HepG2 (cell line): ENCODE results near the gene UBFD1. TPM values are rescaled to one million over a fixed set of nuclear protein-coding genes. Genes with fewer than 3 reads are reported as not detected.

ENCODE experiments used
- ATAC-seq: fragments of 200-7000 bp; cut with Tn5 transposase; 3 replicates; pipeline ENCODE4 v1.9.1; 2020; ENCODE audit warnings: mild to moderate bottlenecking, moderate library complexity
- BruUV-seq: library from RNA; stranded (reverse); fragments of 400-500 nt; replicated peaks from 2 replicates; lab custom pipeline; 2021; lab: Mats Ljungman, UMichigan
- CTCF ChIA-PET: fragments of 300-600 bp; formaldehyde crosslinking; extraction: SDS; loops from one replicate; lab custom pipeline; 2021; ENCODE audit warnings: low total read pairs, inconsistent platforms, low intra/inter-chr PET ratio; lab: Yijun Ruan, JAX
- POLR2A ChIA-PET: fragments of 350-600 bp; sonication (Branson Sonifier 250); formaldehyde crosslinking; loops from one replicate; lab custom pipeline; 2020; ENCODE audit warnings: antibody characterized with exemption, inconsistent platforms; lab: Yijun Ruan, JAX
- DNase-seq: peaks from one replicate; pipeline ENCODE4 v3.0.0-alpha.2; 2015; ENCODE audit warnings: low spot score
- FAIRE-seq: peaks from 3 replicates; lab custom pipeline; 2011; peaks lifted over from hg19 to GRCh38; lab: Jason Lieb, UNC
- H2AFZ ChIP-seq: one replicate; pipeline ENCODE4 v1.6.1; 2011; ENCODE audit warnings: low read length, inconsistent platforms
- H3K27ac ChIP-seq: fragments of 300-600 bp; 3 replicates; pipeline ENCODE4 v1.8.0; 2011; ENCODE audit warnings: mixed run types, mild to moderate bottlenecking, mixed read lengths, low read length, inconsistent platforms; ENCODE audit not compliant: insufficient read depth; ENCODE audit errors: extremely low read length
- H3K27me3 ChIP-seq, 2 experiments: fragments of 200-600 bp in 1 of 2; 2 replicates in 1 of 2; 3 replicates in 1 of 2; pipeline versions ENCODE4 v1.6.0 to v1.8.0; 2011; ENCODE audit warnings: low read length in 2 of 2, mild to moderate bottlenecking in 2 of 2, moderate library complexity in 2 of 2, inconsistent platforms in 1 of 2; ENCODE audit not compliant: insufficient read depth in 2 of 2, control insufficient read depth in 1 of 2
- H3K36me3 ChIP-seq, 2 experiments: fragments of 200-600 bp in 1 of 2; replicated peaks in 1 of 2; 2 replicates in 1 of 2; 3 replicates in 1 of 2; pipeline versions ENCODE4 v1.5.1 to v1.8.0; 2011; ENCODE audit warnings: low read length in 2 of 2, inconsistent platforms in 1 of 2; ENCODE audit not compliant: insufficient read depth in 2 of 2, control insufficient read depth in 1 of 2
- H3K4me1 ChIP-seq: 2 replicates; pipeline ENCODE4 v1.5.1; 2012; ENCODE audit warnings: low read length, inconsistent platforms; ENCODE audit not compliant: insufficient read depth
- H3K4me2 ChIP-seq: 2 replicates; pipeline ENCODE4 v1.6.0; 2011; ENCODE audit warnings: low read depth, low read length, inconsistent platforms
- H3K4me3 ChIP-seq, 3 experiments: fragments of 200-600 bp in 1 of 3; sonication (generic), shearing (Covaris generic) in 1 of 3; replicated peaks in 1 of 3; 2 replicates each; pipeline ENCODE4 v1.5.1; 2011 to 2016; ENCODE audit warnings: low read length in 3 of 3, inconsistent platforms in 2 of 3, low read depth in 2 of 3, mild to moderate bottlenecking in 2 of 3, control low read depth in 1 of 3, mixed read lengths in 1 of 3; ENCODE audit not compliant: insufficient read depth in 1 of 3
- H3K79me2 ChIP-seq: one replicate; pipeline ENCODE4 v1.6.1; 2011; ENCODE audit warnings: low read length, inconsistent platforms; ENCODE audit not compliant: insufficient read depth
- H3K9ac ChIP-seq: 2 replicates; pipeline ENCODE4 v1.6.0; 2011; ENCODE audit warnings: mild to moderate bottlenecking, low read depth, low read length, inconsistent platforms; ENCODE audit not compliant: insufficient read depth
- H3K9me3 ChIP-seq: 2 replicates; pipeline ENCODE4 v1.5.1; 2012; ENCODE audit warnings: mild to moderate bottlenecking, low read length
- H4K20me1 ChIP-seq: 2 replicates; pipeline ENCODE4 v1.6.0; 2011; ENCODE audit warnings: inconsistent platforms, mild to moderate bottlenecking, low read length, moderate library complexity; ENCODE audit not compliant: insufficient read depth
- ERF ChIP-seq: IDR thresholded peaks from 2 replicates; pipeline ENCODE4 v1.6.1; 2018; ENCODE audit warnings: missing biosample characterization, missing genetic modification reagents
- HNRNPL ChIP-seq: fragments of 200-400 bp; formaldehyde crosslinking; IDR thresholded peaks from 2 replicates; pipeline ENCODE4 v1.6.1; 2017; ENCODE audit warnings: mild to moderate bottlenecking, low read depth, low read length
- NFKBIZ ChIP-seq: IDR thresholded peaks from 2 replicates; pipeline ENCODE4 v1.6.1; 2018; ENCODE audit warnings: missing genetic modification reagents, missing compliant biosample characterization
- ZFP91 ChIP-seq: sonication (generic); formaldehyde crosslinking; IDR thresholded peaks from 2 replicates; pipeline ENCODE4 v1.9.0; 2022; ENCODE audit warnings: missing genetic modification reagents, mild to moderate bottlenecking, borderline replicate concordance
- ZNF746 ChIP-seq: sonication (generic); formaldehyde crosslinking; IDR thresholded peaks from 2 replicates; pipeline ENCODE4 v1.8.0; 2022; ENCODE audit warnings: mild to moderate bottlenecking, missing genetic modification reagents
- WGBS: methylation state at CpG from one replicate; pipeline ENCODE4 v1.1.6; 2017; ENCODE audit warnings: low lambda C conversion rate; 5-methylcytosine and 5-hydroxymethylcytosine counted together
- in situ Hi-C: cut with HindIII; loops from 2 replicates; pipeline ENCODE4 v1.10.0; 2017; ENCODE audit warnings: low pct_unique_long_range_greater_than_20kb; ENCODE audit not compliant: extremely low pct_ligation_motif_present
- intact Hi-C: fragments of 100-400 bp; cut with micrococcal nuclease; formaldehyde crosslinking; loops from one replicate; pipeline ENCODE4 v1.10.0; 2022; ENCODE audit not compliant: unreplicated experiment
- polyA plus RNA-seq, 8 experiments: library from polyadenylated mRNA; depleted of rRNA in 3 of 8; stranded (reverse) in 7 of 8; unstranded in 1 of 8; fragments of >200 nt; fragmentation: Illumina TruSeq in 4 of 8; extraction: Trizol in 4 of 8; gene quantifications; 2 replicates each; pipeline versions ENCODE4 v1.2.1 to v1.2.3, GENCODE V29; 2011 to 2016; ENCODE audit warnings: low read depth in 4 of 8, missing spikeins in 1 of 8, mixed read lengths in 1 of 8; ENCODE audit not compliant: insufficient read depth in 1 of 8
- total RNA-seq, 5 experiments: library from RNA; depleted of rRNA; stranded (reverse); fragments of >200 nt; fragmentation: Illumina TruSeq; extraction: Trizol; gene quantifications; 2 replicates each; pipeline ENCODE4 v1.2.3, GENCODE V29; 2016; ENCODE audit warnings: low read depth in 1 of 5
- TF ChIP-seq, protein P1 (sequence below): sonication (generic); formaldehyde crosslinking; IDR thresholded peaks from 2 replicates; pipeline ENCODE4 v1.4.0; 2020; ENCODE audit warnings: missing genetic modification reagents, borderline replicate concordance
- TF ChIP-seq, protein P2 (sequence below): sonication (generic); formaldehyde crosslinking; IDR thresholded peaks from 2 replicates; pipeline ENCODE4 v1.8.1; 2023; ENCODE audit warnings: missing genetic modification reagents, mild to moderate bottlenecking, borderline replicate concordance

The UBFD1 gene
- total and polyA plus RNA-seq, 2 of the 13 experiments (the other 11 are each of a cell fraction or from before 2014, with no cell fraction given) = 100 to 111 TPM

DNA sequence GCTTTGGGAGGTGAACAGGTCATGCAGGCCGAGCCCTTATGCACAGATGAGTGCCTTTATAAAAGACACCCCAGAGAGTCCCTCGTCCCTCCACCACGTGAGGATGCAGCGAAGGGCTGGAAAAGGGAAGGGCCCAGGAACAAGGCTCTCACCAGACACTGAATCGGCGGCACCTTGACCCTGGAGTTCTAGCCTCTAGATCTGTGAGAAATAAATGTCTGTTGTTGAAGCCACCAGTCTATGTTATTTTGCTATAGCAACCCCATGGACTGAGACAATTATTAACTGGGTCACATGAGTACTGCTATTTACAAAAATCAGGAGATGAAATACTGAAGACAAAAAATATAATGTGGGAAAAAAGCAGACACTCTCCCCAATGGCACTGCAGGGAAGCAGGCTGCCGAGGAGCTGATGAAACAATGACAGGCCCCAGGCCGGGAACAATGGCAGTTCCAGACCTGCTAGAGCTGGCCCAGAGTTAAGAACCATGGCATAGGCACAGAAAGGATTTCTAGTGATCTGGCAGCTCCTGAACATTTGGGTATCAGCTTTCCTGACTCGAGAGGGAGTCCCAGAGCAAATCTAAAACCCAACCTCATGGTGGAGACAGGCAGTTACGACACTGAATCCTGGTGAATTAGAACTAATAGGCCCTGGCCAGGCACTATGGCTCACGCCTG, 29.4 kb upstream of the UBFD1 start (continued):
- TF ChIP-seq ERF = peak; percentile 37; the same call in 1 of the 2 replicates
- 0 out of 2 replicates have a peak, but pooled peaks have one; percentile 20 for TF ChIP-seq NFKBIZ (CRISPR knock-in tag)
- TF ChIP-seq, protein P1, sequence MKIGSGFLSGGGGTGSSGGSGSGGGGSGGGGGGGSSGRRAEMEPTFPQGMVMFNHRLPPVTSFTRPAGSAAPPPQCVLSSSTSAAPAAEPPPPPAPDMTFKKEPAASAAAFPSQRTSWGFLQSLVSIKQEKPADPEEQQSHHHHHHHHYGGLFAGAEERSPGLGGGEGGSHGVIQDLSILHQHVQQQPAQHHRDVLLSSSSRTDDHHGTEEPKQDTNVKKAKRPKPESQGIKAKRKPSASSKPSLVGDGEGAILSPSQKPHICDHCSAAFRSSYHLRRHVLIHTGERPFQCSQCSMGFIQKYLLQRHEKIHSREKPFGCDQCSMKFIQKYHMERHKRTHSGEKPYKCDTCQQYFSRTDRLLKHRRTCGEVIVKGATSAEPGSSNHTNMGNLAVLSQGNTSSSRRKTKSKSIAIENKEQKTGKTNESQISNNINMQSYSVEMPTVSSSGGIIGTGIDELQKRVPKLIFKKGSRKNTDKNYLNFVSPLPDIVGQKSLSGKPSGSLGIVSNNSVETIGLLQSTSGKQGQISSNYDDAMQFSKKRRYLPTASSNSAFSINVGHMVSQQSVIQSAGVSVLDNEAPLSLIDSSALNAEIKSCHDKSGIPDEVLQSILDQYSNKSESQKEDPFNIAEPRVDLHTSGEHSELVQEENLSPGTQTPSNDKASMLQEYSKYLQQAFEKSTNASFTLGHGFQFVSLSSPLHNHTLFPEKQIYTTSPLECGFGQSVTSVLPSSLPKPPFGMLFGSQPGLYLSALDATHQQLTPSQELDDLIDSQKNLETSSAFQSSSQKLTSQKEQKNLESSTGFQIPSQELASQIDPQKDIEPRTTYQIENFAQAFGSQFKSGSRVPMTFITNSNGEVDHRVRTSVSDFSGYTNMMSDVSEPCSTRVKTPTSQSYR (CRISPR knock-in tag) = no peak

DNA sequence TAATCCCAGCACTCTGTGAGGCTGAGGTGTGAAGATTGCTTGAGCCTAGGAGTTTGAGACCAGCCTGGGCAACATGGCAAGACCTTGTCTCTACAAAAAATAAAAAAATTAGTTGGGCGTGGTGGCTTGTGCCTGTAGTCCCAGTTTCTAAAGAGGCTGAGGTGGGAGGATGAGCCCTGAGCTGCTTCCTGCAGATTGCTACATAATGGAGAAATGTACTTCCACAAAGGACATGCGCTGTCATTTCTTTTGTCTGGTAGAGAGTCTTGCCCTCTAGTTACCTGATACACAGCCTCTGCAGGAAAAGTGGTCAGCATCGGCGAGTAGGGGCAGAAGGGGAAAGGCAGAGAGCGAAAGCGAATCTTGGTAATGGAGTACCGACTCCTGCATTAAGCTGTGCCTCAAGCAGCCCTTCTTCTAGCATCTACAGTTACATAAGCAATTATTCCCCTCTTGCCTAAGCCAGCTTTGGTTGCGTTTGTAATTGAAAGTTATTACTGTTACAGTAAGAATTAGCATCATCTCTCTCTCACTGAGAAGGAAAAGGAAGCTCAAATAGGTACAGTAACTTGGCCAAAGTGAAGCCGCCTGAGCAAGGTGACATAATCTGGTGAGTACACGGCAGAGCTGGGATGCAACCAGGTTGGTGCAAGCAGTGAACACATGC, 28.8 kb upstream of the UBFD1 start:
- H3K4me3 ChIP-seq = no peak overlapping the region
- peak overlapping the region; percentile 62 for H3K27ac ChIP-seq
- in situ Hi-C loops = no loop called here
- H3K4me2 ChIP-seq = no peak overlapping the region
- peak overlapping the region; percentile 26; the same call in 1 of the 2 replicates for H3K9ac ChIP-seq
- POLR2A ChIA-PET = interaction anchor here (0.5 to 6.6 kb wide), 7 partner anchors 10 to 51 kb away, joined by 3 to 64 read pairs (median 4); partner anchors contain the start of genes EARS2 and UBFD1
- no peak for ATAC-seq
- H3K9me3 ChIP-seq = no peaks in the 10 kb centered on the region
- DNase-seq = no peak
- TF ChIP-seq ZNF746 (no peak), ZFP91 (CRISPR knock-in tag) (0 out of 2 replicates have a peak, but pooled peaks have one; percentile 14), HNRNPL (no peak)
- TF ChIP-seq, protein P2, sequence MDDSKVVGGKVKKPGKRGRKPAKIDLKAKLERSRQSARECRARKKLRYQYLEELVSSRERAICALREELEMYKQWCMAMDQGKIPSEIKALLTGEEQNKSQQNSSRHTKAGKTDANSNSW = no peak
- TF ChIP-seq, all 625 proteins: peak for 1
- FAIRE-seq = no peak
- BruUV-seq = no TSS peak
- peaks cover 52 to 81% of the 10 kb centered on the region in 2 experiments for H3K36me3 ChIP-seq
- H3K27me3 ChIP-seq = no peaks in the 10 kb centered on the region
- no peaks in the 10 kb centered on the region for H3K79me2 ChIP-seq
- peaks cover 15% of the 10 kb centered on the region for H3K4me1 ChIP-seq
- intact Hi-C loops = no loop called here
- no peaks in the 10 kb centered on the region for H4K20me1 ChIP-seq
- CTCF ChIA-PET = no interaction called here
- 97% methylated on average over 10 of the region's 10 CpGs for WGBS
- H2AFZ ChIP-seq = no peak overlapping the region
